Endothelial cell of hepatic sinusoid (primary cell): ENCODE data around the gene LINGO1.

ENCODE experiments used
- in situ Hi-C: cut with HindIII; loops from 2 replicates; pipeline ENCODE4 v1.10.0; 2017; ENCODE audit warnings: low sequenced_read_pairs

The LINGO1 gene

GRCh38 chr15:77634266-77634962, 1.7 kb upstream of the LINGO1 start:
- in situ Hi-C loops: no loop called here

- in situ Hi-C loops: no loop called here
Measured at GRCh38 chr15:77633913-77634265, 1.2 kb upstream of the LINGO1 start.

GRCh38 chr15:77633134-77633912, 611 bp upstream of the LINGO1 start:
- in situ Hi-C loops: no loop called here

- in situ Hi-C loops: no loop called here
Measured at GRCh38 chr15:77631745-77632533, 773 bp downstream of the LINGO1 start.

- in situ Hi-C loops: no loop called here
Measured at GRCh38 chr15:77630956-77631744, 1.6 kb downstream of the LINGO1 start.

GRCh38 chr15:77630056-77630455, 2.7 kb downstream of the LINGO1 start:
- in situ Hi-C loops: no loop called here

GRCh38 chr15:77629070-77630030, 3.4 kb downstream of the LINGO1 start:
- in situ Hi-C loops: loop anchor here (5.0 kb wide), 1 partner anchor 73 kb away; no protein-coding TSS in a partner anchor

- in situ Hi-C loops: loop anchor here (5.0 kb wide), 1 partner anchor 74 kb away; no protein-coding TSS in a partner anchor
Measured at GRCh38 chr15:77628010-77628409, 4.7 kb downstream of the LINGO1 start.

GRCh38 chr15:77627581-77627980, 5.1 kb downstream of the LINGO1 start:
- in situ Hi-C loops: loop anchor here (5.0 kb wide), 1 partner anchor 75 kb away; no protein-coding TSS in a partner anchor

GRCh38 chr15:77627067-77627466, 5.6 kb downstream of the LINGO1 start:
- in situ Hi-C loops: loop anchor here (5.0 kb wide), 1 partner anchor 75 kb away; no protein-coding TSS in a partner anchor

- in situ Hi-C loops: loop anchor here (5.0 kb wide), 1 partner anchor 76 kb away; no protein-coding TSS in a partner anchor
Measured at GRCh38 chr15:77626002-77626401, 6.7 kb downstream of the LINGO1 start.

GRCh38 chr15:77625376-77625775, 7.3 kb downstream of the LINGO1 start:
- in situ Hi-C loops: loop anchor here (5.0 kb wide), 1 partner anchor 77 kb away; no protein-coding TSS in a partner anchor

- in situ Hi-C loops: loop anchor here (5.0 kb wide), 1 partner anchor 77 kb away; no protein-coding TSS in a partner anchor
Measured at GRCh38 chr15:77624868-77625267, 7.8 kb downstream of the LINGO1 start.

GRCh38 chr15:77623755-77624524, 8.8 kb downstream of the LINGO1 start:
- in situ Hi-C loops: no loop called here

- in situ Hi-C loops: no loop called here
Measured at GRCh38 chr15:77622934-77623754, 9.6 kb downstream of the LINGO1 start.

- in situ Hi-C loops: no loop called here
Measured at GRCh38 chr15:77622209-77622933, 10.3 kb downstream of the LINGO1 start.

- in situ Hi-C loops: no loop called here
Measured at GRCh38 chr15:77621847-77622208, 10.9 kb downstream of the LINGO1 start.
